NT2/D1 (cell line): ENCODE results near the gene SH3BP1.
A peak's percentile ranks its signal among the peaks of the same experiment; 100 is the strongest.
"Not testable (repeated sequence)": the region's sequence is repeated elsewhere in the genome, so short reads cannot be mapped to it uniquely, and the experiment has no call there.

Source experiments
- DNase-seq: peaks from one replicate; pipeline ENCODE4 v3.0.0-alpha.2; 2011; ENCODE audit warnings: low read depth, low spot score
- H3K27me3 ChIP-seq: 2 replicates; pipeline ENCODE4 v1.6.0; 2011; ENCODE audit warnings: mild to moderate bottlenecking; ENCODE audit not compliant: insufficient read length, insufficient read depth
- H3K36me3 ChIP-seq: 2 replicates; pipeline ENCODE4 v1.6.1; 2011; ENCODE audit warnings: mild to moderate bottlenecking, low read length, mixed read lengths; ENCODE audit not compliant: insufficient read depth, insufficient read length
- H3K4me1 ChIP-seq: 2 replicates; pipeline ENCODE4 v1.5.1; 2011; ENCODE audit not compliant: insufficient read depth, insufficient read length
- H3K4me3 ChIP-seq: 2 replicates; pipeline ENCODE4 v1.5.1; 2011; ENCODE audit warnings: low read depth; ENCODE audit not compliant: insufficient read length
- H3K9ac ChIP-seq: 2 replicates; pipeline ENCODE4 v1.6.0; 2011; ENCODE audit warnings: low read depth; ENCODE audit not compliant: insufficient read length
- H3K9me3 ChIP-seq: 2 replicates; pipeline ENCODE4 v1.5.1; 2011; ENCODE audit warnings: mild to moderate bottlenecking, low read length; ENCODE audit not compliant: insufficient read depth
- SUZ12 ChIP-seq: IDR thresholded peaks from 2 replicates; pipeline ENCODE4 v1.6.1; 2011; ENCODE audit not compliant: insufficient read length, insufficient read depth; ENCODE audit errors: extremely low read depth
- YY1 ChIP-seq: IDR thresholded peaks from 2 replicates; pipeline ENCODE4 v1.6.1; 2011; ENCODE audit not compliant: insufficient read length, insufficient read depth
- ZNF274 ChIP-seq: IDR thresholded peaks from 2 replicates; pipeline ENCODE4 v1.6.1; 2011; ENCODE audit warnings: mild to moderate bottlenecking, low read depth, low read length

Gene SH3BP1

GRCh38 chr22:37650463-37651136 lies 11.1 kb downstream of the SH3BP1 start:
- no peaks in the 10 kb centered on the region for H3K27me3 ChIP-seq
- H3K4me1 ChIP-seq, result no peaks in the 10 kb centered on the region
- DNase-seq, result no peak
- H3K4me3 ChIP-seq, result no peak overlapping the region
- no peak overlapping the region for H3K9ac ChIP-seq
- no peaks in the 10 kb centered on the region for H3K9me3 ChIP-seq
- peaks cover 57% of the 10 kb centered on the region for H3K36me3 ChIP-seq
- TF ChIP-seq SUZ12 (no peak), ZNF274 (no peak), YY1 (no peak)

GRCh38 chr22:37654563-37655251 lies 15.2 kb downstream of the SH3BP1 start:
- Histone ChIP-seq H3K27me3 (no peaks in the 10 kb centered on the region), H3K36me3 (peaks cover 32% of the 10 kb centered on the region), H3K9ac (no peak overlapping the region), H3K9me3 (no peaks in the 10 kb centered on the region), H3K4me3 (no peak overlapping the region), H3K4me1 (peaks cover 3% of the 10 kb centered on the region)
- TF ChIP-seq YY1 (no peak), ZNF274 (no peak)
- no peak for DNase-seq

GRCh38 chr22:37655252-37655563 lies 15.7 kb downstream of the SH3BP1 start:
- TF ChIP-seq SUZ12, result no peak
- TF ChIP-seq YY1, result no peak
- no peak for TF ChIP-seq ZNF274
- Histone ChIP-seq H3K9me3 (no peaks in the 10 kb centered on the region), H3K27me3 (no peaks in the 10 kb centered on the region), H3K4me3 (no peak overlapping the region), H3K36me3 (peaks cover 28% of the 10 kb centered on the region), H3K9ac (no peak overlapping the region), H3K4me1 (peaks cover 5% of the 10 kb centered on the region)
- DNase-seq, result no peak

- H3K4me1 ChIP-seq, result peaks cover 15% of the 10 kb centered on the region
- H3K9ac ChIP-seq, DNase-seq, H3K27me3 ChIP-seq, H3K9me3 ChIP-seq, H3K4me3 ChIP-seq: not testable (repeated sequence)
- peaks cover 24% of the 10 kb centered on the region for H3K36me3 ChIP-seq
Observed at GRCh38 chr22:37656583-37656982, 17.1 kb downstream of the SH3BP1 start.

GRCh38 chr22:37657590-37658132 lies 18.2 kb downstream of the SH3BP1 start:
- Histone ChIP-seq H3K9ac (peak overlapping the region; percentile 71), H3K4me3 (peak overlapping the region; percentile 42), H3K27me3 (no peaks in the 10 kb centered on the region), H3K36me3 (peaks cover 27% of the 10 kb centered on the region), H3K9me3 (no peaks in the 10 kb centered on the region), H3K4me1 (peaks cover 17% of the 10 kb centered on the region)
- no peak for TF ChIP-seq SUZ12
- TF ChIP-seq ZNF274, result no peak
- no peak for DNase-seq

GRCh38 chr22:37658133-37659065 lies 18.9 kb downstream of the SH3BP1 start, which contains the start of gene PDXP:
Gene PDXP, plus strand, starts transcription at chr22:37658723. Its CDS starts 60 bp downstream, at chr22:37658783.
- no peak for TF ChIP-seq ZNF274
- no peak for TF ChIP-seq YY1
- no peak for TF ChIP-seq SUZ12
- peak within 1 kb of the TSS; percentile 88 for H3K4me3 ChIP-seq
- peaks cover 17% of the 10 kb centered on the region for H3K4me1 ChIP-seq
- H3K9me3 ChIP-seq, result no peaks in the 10 kb centered on the region
- DNase-seq, result peak; percentile 98
- peak within 1 kb of the TSS; percentile 90 for H3K9ac ChIP-seq
- peaks cover 24% of the 10 kb centered on the region for H3K36me3 ChIP-seq
- H3K27me3 ChIP-seq, result no peaks in the 10 kb centered on the region
